GM21423 (cell line): Measurements from ENCODE around the gene NCAPG2.
"Not testable (repeated sequence)": the region's sequence is repeated elsewhere in the genome, so short reads cannot be mapped to it uniquely, and the experiment has no call there.

Experiments used
- ATAC-seq: cut with Tn5 transposase; IDR thresholded peaks from one replicate; pipeline ENCODE4 v1.9.1; 2021; ENCODE audit warnings: mild to moderate bottlenecking, moderate library complexity; ENCODE audit not compliant: unreplicated experiment

Gene NCAPG2

DNA sequence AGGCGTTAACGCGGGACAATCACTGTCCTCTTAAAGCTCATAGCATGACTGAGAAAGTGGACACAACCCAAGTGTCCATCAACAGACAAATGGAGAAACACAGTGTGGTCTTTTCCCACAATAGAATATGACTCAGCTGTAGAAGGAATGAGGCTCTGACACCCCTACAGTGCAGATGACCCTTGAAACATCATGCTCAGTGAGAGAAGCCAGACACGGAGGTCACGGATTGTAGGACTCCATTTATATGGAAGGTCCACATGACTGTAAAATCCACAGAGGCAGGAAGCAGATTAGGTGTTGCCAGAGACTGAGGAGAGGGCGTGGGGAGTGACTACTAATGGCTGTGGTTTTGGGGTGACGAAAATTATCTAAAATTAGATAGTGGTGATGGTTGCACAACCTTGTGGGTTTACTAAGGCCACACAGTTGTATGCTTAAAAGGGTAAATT lies 6.1 kb upstream of the NCAPG2 start:
- peak; percentile 64 for ATAC-seq

DNA sequence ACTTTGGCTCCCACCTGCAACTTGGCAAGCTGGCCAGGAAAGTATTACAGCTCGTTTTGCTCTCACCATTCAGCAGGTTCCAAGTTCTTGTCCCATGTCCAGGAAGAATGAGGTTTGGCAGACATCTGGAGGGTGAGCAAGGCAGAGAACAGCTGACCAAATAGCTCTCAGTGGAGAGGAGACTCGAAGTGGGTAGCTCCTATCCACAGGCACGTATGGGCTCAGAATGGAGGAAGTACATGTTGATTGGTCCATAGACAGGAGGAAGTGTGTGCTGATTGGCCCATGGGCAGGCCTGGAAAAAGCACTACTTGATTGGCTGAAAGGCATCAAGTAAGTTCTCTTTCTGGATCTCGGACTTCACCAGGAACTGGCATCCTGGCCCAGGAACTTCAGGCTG lies 3.0 kb upstream of the NCAPG2 start:
- no peak for ATAC-seq

DNA sequence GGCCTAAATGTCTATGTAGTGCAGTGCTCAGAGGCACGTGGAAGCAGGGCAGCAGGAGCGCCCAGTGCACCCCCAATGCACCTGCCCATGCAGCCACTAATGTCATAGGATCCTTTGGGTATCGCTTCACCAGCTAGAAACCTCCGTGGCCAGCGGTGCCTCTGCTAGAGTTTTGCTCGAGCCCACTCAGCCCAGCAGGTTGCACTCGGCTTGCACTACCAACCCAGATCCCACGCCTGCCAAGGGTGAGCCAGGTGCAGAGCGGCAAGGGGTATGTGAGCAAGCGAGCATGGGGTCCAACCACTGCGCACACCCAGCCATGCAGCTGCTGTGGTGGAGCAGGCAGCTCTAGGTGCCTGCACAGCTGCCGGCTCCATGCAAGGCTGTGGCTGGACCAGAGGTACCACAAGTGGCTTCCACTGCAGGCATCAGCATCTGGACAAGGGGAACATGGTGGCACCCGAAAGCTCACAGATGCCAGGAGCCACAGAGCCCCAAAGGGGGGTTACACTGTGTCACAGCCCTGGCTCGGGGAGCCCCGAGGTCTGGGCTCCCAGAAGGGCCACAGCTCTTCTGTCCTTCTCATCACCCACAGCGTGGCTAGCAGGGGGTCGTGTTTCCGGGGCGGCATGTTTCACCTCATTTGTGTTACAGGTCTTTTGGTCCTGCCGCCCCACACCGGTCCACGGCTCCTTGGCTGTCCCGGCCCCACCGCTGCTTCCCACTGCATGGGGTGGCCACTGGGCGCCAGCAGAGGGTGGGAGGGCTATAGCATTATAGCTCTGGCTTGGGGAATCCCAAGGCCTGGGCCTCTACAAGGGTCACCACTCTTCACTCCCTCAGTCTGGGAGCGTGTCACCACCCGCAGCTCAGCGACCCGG lies 2.3 kb upstream of the NCAPG2 start:
- no peak for ATAC-seq

DNA sequence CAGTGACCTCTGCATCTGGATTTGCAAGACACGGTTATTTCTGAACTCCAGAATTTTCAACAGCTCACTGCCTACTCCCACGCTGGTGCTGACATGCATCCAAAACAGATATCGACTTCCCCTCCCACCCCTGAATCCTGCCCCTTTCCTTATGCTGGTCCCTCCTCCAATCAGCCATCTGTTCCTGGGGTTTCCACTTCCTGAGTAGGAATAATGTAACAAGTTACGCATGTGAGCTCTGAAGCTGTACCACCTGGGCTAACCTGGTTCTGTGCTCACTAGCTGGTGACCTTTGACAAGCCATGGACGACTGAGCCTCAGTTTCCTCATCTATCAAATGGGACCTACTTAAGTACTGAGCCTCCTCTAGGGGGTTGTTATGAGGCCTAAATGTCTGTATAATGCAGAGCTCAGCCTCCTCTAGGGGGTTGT lies 1.7 kb upstream of the NCAPG2 start:
- ATAC-seq, result no peak

DNA sequence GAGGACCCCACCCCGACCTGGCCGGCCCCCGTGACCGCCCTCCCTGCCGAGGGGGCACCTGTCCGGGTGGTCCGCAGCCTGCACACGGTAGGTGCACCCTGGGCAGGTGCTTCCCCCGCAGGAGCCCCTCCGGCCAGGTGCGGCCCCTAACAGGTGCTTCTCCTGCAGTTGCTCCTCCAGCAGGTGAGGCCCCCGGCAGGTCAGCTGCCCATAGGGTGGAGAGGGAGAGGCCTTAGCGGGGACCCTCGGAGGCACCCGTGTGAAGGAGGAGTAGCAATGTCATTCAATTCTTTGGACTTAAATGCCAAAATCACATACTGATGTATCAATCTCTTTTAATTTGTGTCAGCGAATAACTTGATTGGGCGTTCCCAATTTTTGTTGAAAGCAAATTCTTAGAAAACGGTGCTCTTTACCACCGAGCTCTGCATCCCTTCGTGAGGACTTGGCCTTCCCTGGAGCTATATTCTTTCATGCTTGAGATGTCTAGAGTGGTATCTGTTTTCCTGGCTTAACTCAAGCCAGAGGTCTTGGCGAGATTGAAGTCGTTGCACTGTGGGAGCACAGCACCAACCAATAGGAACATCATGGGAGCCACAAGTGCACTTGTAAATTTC lies 738 bp upstream of the NCAPG2 start:
- ATAC-seq, result no peak

DNA sequence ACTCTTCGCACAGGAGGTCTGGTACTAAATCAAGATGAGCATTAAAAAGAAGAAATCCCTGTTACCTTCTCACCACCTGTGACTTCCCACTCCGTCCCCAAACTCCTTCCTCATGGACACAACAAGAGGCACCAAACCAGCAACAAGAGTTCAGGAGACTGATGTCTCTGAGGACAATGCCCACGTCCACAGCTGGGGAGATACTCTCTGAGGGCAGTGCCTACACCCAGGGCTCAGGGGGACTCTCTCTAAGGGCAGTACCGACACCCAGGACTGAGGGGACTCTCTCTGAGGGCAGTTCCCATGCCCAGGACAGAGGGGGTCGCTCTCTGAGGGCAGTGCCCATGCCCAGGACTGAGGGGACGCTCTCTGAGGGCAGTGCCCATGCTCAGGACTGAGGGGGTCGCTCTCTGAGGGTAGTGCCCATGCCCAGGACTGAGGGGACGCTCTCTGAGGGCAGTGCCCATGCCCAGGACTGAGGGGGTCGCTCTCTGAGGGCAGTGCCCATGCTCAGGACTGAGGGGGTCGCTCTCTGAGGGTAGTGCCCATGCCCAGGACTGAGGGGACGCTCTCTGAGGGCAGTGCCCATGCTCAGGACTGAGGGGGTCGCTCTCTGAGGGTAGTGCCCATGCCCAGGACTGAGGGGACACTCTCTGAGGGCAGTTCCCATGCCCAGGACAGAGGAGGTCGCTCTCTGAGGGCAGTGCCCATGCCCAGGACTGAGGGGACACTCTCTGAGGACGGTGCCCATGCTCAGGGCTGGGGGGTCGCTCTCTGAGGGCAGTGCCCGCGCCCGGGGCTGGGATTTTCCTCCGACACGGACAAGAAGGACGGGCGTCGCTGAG lies 703 bp downstream of the NCAPG2 start:
- not testable (repeated sequence) for ATAC-seq

DNA sequence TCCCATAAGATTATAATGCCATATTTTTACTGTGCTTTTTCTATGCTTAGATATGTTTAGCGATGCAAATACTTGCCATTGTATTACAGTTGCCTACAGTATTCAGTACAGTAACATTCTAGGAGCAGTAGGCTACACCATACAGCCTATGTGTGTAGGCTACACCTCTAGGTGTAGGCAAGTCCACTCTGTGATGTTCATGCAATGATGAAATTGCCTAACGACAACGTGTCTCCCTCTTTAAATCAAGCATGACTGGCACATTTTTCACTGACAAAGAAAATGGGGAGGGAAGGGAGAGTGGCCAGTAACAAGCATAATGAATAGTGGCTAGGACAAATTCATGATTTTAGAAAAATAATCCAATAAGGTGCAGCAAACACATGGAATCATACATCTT lies 1.7 kb downstream of the NCAPG2 start:
- no peak for ATAC-seq

DNA sequence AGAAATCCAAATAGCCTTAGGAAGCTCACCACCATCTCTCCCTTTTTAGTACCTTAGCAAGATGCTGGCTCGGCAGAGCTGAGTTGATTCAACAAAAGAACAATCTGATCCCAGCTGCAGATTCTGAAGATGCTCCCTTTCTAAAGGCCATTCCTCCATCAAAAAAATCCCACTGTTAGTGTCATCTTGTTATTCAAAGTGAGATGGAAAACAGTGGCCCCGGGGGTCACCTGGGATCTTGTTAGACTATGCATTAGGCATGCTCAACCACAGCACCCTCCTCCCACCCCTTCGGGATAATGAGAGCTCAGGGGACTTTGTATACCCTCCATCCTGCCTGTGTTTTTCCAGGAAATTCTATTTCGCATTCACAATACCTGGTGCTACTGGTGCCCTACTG lies 2.4 kb downstream of the NCAPG2 start:
- ATAC-seq, result no peak

DNA sequence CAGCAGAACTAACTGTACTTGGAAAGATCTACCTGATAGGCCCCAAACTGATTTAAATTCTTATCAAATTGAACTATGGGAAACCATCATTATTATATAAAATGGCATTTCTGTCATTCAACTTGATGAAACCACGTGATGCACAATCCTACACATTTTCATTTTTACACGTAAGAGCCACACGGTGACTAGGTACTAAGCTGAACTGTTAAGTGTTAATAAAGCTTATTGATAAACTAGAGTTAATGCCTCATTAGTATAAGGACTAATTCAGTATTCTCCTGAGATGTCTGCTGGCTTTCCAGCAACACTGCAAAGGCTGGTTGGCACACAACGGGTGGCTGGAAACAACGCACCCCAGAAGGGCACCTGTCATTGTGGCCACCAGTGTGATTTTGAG lies 4.6 kb downstream of the NCAPG2 start:
- no peak for ATAC-seq

DNA sequence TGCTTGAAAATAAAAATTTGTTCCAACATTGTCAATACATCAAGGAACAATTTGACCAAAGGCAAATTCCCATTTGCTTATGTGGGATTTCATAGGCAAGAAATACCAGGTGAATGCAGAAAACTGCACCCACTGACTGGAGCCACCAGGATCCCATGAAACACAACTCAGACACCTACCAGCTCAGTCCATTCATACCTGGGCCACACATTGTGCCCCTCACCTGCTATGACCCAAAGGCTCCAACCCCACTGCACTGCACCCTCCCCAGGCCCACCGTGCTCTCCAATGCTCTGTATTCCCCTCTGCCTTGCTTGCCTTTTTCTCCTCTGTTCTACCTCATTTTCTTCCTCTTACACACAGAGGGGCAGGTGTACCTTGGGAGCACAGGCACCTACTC lies 5.3 kb downstream of the NCAPG2 start:
- ATAC-seq, result no peak

DNA sequence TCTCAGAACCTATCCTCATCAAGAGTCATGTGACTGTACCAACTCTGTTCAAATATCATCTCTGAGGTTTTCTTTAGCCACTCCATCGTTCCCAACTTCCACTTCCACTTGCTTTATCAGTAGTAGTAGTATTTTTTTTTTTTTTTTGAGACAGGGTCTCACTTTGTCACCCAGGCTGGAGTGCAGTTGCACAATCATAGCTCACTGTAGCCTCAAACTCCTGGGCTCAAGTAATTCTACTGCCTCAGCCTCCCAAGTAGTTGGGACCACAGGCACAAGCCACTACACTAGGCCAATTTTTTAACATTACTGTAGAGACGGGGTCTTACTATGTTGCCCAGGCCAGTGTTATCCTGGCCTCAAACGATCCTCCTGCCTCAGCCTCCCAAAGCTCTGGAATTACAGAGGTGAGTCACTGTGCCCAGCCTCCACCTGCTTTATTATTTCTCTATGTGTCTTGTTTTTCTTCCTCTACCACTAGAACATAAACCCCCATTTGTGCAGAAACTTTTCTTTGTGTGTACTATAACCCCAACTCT lies 5.9 kb downstream of the NCAPG2 start:
- ATAC-seq, result no peak

DNA sequence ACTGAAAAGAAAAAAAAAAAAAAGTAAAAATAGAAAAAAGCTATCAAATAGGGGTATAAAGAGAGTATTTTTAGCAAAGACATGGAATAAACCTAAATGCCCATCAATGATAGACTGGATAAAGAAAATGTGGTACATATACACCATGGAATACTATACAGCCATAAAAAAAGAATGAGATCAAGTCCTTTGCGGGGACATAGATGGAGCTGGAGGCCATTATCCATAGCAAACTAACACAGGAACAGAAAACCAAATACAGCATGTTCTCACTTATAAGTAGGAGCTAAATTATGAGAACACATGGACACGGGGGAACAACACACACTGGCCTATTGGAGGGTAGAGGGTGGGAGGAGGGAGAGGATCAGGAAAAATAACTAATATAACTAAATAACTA lies 7.0 kb downstream of the NCAPG2 start:
- ATAC-seq, result not testable (repeated sequence)

DNA sequence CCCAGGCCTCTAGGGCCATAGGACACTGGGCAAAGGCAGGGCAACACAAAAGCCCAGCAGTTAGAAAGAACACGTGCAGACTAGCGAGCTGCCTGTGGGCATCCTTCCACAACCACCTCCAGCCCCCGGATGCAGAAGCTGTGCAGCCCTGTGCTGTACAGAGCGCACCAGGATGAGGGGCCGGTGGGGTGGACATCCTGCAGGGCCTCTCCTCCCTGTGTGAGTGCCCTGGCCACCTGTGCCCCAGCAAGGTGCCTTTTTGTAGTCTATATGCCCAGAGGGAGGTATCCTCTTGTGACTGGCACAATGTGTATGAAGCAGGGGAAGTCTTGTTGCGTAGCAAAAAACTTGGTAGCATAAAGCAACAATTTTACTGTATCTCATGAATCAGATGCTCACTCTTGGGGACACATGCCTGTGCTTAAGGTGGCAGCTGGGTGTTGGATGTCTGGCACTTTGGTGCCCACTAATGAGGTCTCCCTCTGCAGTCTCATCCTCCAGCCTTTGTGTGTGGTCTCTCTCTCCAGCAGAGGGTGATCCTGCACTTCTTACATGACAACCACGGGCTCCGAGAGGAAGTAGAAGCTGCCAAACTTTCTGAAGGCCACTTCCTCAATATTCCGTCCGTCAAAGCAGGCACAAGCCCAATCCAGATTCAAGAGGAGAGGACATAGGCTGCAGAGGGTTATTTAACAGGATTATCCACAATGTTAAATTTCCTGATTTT lies 8.7 kb downstream of the NCAPG2 start:
- ATAC-seq, result peak; percentile 82

DNA sequence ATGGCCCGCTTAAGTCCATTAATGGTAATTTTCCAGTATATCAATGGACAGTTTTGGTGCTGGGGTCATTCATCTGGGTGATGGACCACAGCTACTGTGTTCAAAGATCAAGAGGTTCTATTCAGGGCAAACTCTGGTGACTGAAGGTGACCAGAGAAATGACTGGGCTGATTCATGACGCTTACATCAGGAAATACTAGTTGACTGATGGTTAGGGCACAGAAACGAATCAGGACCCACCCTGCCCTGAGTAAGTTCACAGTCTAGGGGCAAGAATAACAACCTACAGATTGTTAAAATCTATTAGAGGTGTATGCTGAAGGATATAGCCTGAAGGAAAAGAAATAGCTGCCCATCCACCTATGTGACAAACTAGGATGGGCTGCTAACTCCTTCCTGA lies 9.5 kb downstream of the NCAPG2 start:
- no peak for ATAC-seq

DNA sequence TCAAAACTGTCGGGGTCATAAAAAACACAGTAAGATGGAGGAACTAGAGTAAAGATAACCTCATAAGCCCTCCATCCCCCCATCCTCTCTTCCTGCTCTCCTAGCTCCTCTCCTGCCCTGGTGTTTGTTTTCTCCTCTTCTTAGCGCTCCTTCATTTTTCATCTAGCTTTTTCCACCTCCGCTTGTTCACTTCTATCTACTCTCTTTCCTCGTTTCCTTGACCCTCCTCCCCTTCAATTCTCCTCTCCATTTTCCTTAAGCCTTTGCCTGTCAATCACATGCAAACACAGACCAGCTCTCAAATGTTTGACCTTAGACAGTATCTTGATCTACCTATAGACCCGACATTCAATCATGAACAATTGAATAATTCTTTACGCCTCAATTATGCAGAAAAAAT lies 10.0 kb downstream of the NCAPG2 start:
- ATAC-seq, result no peak

DNA sequence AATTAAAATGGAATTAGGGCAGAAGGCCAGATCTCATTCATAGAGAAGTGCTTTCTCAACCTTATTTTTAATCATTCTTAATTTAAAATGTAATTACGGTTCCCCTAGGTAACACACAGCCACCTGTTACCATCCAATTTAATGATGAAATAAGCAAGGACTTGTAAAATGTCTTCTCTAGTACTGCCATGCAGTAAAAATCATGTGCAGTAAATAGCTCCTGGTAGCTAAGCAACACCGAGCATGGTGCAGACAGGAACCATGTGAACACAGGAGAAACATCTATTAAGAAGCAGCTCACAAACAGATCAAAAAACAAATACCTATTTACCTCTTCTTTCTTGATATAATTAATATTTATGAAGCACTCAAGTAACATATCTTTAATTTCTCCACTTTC lies 15.1 kb downstream of the NCAPG2 start:
- ATAC-seq, result no peak

DNA sequence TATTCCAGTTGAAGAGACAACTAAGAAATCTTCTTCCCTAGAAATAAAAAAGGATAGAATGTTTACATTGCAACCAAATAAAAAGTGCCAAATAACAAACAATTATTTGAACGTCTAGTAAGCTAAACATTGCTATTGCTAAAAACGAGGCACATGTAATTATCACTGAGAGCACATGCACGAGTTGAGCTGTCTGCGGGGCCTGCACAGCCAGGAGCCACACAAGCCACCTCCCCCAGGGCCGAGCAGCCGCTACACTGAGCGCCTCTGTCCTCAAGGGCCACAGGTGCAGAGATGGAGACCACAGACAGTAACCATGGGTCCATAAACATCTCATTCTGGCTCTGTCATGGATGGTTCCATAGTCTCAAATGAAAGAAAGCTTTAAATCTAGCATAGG lies 17.2 kb downstream of the NCAPG2 start:
- no peak for ATAC-seq

DNA sequence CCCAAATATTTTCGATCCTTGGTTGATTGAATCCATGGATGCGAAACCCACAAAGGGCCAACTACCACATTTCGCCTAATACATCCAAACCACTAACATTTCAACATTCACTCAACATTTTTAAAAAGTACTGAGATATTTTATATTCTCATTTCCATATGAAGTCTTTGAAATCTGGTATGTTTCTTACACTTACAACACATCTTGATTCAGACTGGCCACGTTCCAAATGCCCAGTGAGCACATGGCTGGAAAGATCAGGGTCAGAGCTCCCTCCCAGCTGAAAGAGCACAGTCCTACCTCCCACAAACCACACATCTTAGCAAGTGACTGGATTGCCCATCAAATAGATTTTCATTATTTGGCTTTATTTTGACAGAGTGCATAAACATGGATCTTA lies 18.9 kb downstream of the NCAPG2 start:
- no peak for ATAC-seq

DNA sequence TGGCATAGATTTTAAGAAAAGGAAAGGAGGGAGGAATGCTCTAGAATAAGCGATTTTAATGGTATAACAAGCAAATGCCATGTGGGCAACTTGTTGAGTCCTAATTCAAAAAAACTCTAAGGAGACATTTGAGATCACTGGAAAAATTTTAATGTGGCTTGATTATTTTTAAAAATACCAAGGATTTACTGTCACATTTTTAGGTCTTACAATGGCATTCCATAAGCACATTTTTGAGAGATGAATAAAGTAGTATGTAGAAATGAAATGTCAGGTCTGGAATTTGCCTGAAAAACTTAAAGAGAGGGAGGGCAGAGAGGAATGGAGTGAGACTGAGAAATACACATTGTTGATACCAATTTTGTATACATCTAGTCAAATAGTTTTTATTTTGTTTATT lies 20.3 kb downstream of the NCAPG2 start:
- no peak for ATAC-seq

DNA sequence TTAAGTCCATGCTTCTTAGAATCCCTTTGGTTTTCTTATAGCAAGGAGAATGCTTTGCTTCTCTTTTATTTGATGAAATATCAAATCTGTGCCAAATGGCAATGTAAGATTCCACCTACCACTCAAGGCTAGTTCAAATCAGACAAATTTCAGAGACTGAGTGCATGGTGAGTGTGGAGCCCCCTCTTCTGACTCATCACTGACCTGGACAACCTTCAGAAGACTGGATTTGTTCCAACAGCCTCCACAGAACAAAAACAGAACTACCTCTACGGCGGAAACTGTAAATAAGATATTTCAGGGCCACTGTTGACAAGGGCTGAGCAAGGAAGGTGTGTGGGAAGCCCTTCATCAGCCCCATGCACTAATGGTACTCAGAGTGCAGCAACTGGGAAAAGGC lies 21.1 kb downstream of the NCAPG2 start:
- no peak for ATAC-seq

DNA sequence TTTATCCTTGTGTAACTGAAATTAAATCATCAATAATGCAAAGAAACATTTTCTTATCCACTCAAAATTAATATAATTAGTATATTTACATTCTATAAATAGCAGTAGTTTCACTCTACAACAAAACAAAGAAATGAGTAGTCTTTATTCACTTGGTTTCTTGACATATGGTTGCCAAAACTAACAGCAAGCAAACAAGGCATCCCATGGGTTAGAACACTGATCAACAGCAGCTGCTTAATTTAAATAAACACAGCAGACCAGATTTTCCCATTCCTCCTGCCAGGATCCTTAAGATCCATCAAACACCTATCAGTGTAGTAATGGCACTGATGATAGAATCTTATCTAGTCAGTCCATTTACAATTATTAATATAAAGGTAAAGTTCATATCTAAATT lies 22.1 kb downstream of the NCAPG2 start:
- ATAC-seq, result no peak
